ENCODE measurements around the gene DIP2B.

The DIP2B gene

GRCh38 chr12:50686406-50686805 lies 181.6 kb downstream of the DIP2B start:
- no peak for DNase-seq

- no peak for DNase-seq
Observed at GRCh38 chr12:50686976-50687375, 182.2 kb downstream of the DIP2B start.

DNA sequence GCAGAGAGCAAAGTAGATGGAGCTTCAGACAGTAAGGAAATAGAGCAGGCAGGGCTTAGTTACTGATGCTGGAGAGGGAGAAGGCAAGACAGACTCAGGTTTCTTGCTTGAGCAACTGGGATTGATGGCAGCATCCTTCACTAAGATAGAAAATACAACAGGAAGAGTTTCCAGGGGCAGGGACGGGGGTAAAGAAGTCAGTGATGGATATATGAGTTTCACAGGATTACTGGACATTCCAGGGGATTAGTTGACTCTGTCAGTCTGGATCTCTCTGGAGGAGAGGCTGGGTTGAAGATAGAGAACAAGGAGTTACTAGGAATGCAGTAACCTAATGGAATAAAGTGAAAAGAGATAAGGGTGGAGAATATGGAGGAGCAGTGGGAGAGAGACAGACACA lies 184.7 kb downstream of the DIP2B start:
- no peak for DNase-seq

DNA sequence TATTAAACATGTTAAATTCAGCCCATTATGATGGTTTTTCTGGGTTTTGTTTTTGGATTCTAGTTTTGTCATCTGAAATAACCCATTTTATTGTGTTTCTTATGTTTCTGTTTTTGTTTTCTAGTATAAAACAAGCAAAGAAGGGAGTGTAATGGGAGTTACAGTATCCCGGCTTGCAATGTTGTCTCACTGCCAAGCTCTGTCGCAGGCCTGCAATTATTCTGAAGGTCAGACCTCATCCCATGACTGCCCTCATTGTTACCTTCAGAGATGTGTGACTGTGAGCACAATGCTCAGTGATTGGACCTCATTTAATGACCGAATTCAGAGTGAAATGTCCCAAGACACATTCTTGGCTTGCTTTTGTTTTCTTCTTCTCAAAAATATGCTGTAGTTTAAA lies 186.1 kb downstream of the DIP2B start:
- DNase-seq, result no peak

GRCh38 chr12:50695961-50696360 lies 191.2 kb downstream of the DIP2B start:
- no peak for DNase-seq

DNA sequence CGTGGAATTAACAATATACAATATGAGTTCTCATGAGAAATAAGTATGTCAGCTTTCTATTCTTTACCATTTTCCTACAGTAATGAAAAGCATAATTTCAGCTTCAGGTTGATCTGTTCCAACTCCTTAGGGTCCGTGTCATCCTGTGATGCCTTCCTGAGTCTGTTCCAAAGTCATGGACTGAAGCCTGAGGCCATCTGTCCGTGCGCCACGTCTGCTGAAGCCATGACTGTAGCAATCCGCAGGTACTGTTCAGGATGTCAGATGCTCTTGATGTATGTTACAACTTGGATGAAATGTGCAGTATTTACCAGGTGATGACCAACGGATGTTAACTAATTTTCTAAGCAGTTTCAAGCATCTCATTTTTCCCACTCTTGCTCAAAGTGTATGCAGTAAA lies 192.1 kb downstream of the DIP2B start:
- DNase-seq, result no peak

DNA sequence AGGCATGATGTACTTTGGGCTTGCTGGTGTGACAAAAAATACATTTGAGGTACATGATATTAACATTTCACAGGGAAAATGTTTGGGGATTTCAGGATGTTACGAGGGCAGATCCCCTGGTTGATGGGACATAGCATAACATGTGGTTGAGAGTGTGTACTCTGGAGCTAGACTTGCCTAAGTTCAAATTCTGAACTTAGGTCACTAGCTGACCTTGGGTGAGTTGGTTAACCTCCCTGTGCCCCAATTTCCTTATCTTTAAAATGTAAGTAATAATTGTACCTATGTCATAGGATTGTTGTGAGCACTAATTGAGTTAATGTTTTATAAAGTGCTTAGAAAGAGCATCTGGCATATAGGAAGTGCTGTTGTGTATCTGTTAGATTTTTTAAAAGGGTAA lies 194.4 kb downstream of the DIP2B start:
- no peak for DNase-seq

- no peak for DNase-seq
Observed at GRCh38 chr12:50699940-50700339, 195.2 kb downstream of the DIP2B start.

GRCh38 chr12:50706606-50707005 lies 201.8 kb downstream of the DIP2B start:
- no peak for DNase-seq

DNA sequence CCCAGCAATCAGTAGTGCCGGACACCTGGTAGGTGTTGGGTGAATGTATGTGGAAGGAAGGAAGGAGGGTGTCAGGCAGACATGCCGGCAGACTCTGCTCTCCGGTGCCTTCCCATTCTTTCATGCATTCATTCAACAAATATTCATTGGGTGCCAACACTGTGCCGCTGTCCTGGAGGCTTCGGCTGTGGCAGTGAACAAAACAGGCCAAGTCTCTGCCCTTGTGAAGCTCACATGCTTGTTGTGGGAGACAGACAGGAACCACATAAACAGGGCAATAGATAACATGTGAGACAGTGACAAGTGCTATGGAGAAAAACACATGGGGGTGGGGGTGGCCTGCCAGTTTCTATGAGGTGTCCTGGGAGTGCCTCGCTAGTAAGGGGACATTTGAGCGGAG lies 202.6 kb downstream of the DIP2B start:
- no peak for DNase-seq

DNA sequence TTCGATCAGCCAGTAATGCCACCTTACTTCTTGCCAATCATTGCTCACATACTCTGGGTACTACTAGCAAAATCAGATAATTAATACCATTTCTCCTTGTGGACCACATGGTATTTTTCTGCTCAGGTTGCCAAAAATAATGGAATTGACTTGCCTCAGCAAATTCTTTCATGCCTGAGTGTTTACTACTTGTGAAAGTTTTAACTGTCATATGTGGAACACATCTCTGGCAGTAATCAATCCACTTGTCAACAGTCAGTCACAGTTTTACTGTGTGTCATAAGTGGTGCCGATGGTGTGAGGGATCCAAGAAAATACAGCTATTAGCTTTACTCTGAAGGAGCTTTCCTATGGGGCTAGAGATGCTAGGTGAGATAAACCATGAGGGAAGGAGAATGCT lies 203.8 kb downstream of the DIP2B start:
- no peak for DNase-seq

DNA sequence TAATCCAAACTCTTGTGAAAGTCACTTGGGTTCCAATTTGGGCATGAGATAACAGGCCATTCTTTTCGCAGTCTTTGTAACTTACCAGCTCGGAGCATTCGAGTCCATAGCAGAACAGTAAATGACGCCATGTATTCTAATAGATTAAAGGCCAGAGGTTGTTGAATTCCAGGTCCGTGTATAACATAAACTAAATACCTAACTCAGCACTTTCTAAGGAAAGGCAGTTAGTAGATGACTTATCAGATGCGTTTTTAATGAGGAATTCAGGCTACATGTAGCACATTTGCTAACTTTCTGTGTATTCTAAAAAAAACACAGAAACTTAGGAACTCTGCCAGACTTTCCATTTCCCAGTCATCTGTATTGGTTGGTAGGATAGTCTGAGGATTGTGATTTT lies 206.3 kb downstream of the DIP2B start:
- no peak for DNase-seq

- no peak for DNase-seq
Observed at GRCh38 chr12:50715174-50715573, 210.4 kb downstream of the DIP2B start.

- DNase-seq, result no peak
Observed at GRCh38 chr12:50718760-50719159, 214.0 kb downstream of the DIP2B start.

- no peak for DNase-seq
Observed at GRCh38 chr12:50720085-50720484, 215.3 kb downstream of the DIP2B start.

GRCh38 chr12:50720501-50720900 lies 215.7 kb downstream of the DIP2B start:
- no peak for DNase-seq

DNA sequence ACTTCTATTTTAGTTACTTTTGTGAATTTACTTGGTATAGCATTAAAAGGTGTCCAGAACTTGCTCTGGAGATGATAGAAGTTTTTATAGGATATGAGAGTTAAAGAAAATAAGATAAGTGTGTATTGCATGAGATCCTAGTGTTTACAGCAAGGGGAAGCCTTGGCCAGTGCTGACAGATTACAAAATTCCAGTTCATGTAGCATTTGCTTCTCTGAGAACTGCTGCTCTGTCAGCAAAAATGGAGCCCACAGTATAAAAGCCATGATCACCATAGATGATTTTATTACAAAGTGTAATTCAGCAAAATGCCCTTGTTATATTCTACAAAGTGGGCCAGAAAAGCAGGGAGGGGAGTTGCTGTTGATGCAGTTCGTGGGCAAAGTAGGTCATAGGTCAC lies 219.1 kb downstream of the DIP2B start:
- no peak for DNase-seq

GRCh38 chr12:50725011-50725942 lies 220.5 kb downstream of the DIP2B start:
- no peak for DNase-seq

GRCh38 chr12:50727466-50727865 lies 222.7 kb downstream of the DIP2B start:
- no peak for DNase-seq

GRCh38 chr12:50728417-50728816 lies 223.6 kb downstream of the DIP2B start:
- DNase-seq, result no peak

DNA sequence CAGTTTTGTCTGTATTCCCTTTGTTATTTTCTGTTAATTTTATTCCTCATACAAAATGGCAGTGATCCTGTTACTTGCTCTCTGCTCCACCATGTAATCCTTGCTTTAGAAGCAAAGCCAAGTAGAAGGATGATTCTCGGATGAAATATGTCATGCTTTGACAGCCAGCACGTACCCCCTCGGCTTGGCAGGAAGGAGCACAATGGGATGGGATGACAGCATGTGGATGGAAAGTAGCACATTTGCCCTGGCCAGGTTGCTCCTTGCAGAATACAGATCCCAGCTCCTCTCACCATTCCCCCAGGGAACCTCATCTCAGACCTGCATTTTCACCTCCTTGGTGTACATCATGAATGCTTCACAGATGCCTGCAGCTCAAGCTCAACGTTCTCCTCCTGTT lies 224.1 kb downstream of the DIP2B start:
- no peak for DNase-seq

DNA sequence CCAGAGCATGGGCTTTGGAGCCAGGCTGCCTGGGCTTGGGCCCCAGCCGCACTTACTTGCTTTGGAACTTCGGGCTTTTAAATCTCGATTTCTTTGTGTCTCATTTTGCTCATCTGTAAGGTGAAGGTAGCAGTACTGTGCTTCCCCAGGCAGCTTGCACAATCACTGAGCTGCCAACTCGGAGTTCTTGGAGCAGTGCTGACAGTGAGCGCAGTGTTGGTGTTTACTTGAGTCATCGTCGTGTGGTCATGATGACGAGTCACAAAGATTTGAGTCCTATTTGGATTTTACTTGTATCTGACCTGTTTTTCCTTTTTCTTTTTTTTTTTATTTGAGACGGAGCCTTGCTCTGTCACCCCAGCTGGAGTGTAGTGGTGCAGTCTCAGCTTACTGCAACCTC lies 227.8 kb downstream of the DIP2B start:
- no peak for DNase-seq

- DNase-seq, result no peak
Observed at GRCh38 chr12:50733706-50734105, 228.9 kb downstream of the DIP2B start.

DNA sequence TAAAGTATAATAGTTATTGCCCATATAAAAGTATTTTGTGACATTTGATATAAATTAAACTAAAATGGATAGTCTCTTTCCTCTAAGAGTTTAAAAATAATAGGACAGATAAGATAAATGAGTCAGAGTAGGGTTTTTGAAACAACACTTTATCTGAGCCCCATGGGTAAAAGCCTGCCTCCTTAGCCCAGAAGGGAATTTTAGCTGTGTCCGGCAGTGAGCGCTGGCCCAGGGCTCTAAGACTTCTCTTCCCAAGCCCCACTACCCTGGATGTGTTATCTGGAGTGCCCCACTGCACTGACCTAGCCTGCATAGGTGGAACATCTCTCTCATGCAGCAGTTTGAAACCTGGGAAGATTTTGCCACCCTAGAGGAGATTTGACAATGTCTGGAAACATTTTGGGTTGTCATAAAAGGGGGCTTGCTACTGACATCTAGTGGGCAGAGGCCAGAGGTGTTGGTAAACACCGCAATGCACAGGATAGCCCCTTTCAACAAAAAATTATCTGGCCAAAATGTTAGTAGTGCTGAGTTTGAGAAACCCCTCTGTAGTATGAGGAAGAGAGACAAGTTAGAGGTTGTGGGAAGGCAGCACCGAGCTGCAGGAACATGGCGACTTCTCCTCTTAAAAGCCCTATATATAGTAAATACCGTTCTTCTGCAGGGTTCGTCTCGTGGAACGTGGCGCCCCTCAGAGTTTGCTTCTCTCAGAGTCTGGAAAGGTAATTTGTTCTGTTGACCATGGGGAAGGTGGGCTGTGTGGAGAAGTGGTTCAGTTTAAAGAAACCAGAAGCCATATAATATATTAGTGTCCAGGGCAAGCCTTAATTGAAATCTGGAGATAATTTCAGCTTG lies 229.9 kb downstream of the DIP2B start:
- DNase-seq, result no peak

All from NCI-H510A (cell line).